GM18520 (cell line): ENCODE measurements around the gene CAMSAP1.

Experiments used
- ATAC-seq: cut with Tn5 transposase; IDR thresholded peaks from one replicate; pipeline ENCODE4 v1.9.1; 2021; ENCODE audit not compliant: unreplicated experiment

CAMSAP1 gene

DNA sequence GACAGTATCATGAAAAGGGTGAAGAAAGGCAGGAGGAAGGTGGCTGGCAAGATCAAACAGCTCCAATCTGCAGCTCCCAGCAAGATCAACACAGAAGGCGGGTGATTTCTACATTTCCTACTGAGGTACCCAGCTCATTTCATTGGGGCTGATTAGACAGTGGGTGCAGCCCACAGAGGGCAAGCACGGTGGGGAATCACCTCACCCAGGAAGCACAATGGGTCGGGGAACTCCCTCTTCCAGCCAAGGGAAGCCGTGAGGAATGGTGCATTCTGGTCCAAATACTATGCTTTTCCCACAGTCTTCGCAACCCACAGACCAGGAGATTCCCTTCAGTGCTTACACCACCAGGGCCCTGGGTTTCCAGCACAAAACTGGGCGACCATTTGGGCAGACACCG is 66.8 kb downstream of the CAMSAP1 start:
- ATAC-seq: no peak

DNA sequence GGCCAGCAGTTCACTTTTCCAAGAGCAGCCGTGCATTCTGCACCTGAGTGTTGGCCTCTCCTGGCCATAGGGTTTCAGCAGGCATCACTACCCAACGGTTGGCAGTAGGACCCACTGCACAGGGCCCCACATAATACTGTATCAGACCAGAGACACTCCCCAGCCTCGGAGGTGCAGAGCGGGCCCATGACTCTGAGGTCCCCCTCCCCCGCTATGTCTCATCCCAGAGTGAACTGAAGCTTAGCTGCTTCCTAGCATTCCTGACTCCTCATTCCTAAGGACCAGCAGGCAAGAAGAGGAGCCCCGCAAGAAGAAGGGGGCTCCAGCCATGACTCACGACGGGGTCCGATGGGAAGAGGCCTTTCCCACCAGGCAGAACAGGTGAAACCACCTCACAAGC is 67.2 kb downstream of the CAMSAP1 start:
- no peak for ATAC-seq

DNA sequence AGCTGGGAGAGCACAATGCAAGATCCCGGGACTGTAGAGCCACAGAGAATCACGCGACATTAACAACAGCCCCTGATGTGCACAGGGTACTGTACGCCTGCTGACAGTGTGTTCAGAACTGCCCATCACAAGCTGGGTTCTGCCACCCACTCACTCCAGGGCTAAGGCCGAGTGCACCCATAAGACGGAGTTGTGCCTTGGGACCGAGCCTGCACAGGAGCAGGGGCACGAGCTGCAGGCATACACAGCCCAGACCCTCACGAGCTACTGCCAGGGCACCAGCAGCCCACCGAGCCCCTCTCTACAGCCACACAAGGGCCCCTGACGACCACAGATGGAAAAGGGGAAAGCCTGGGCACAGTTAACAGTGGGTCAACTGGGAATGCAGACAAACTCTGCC is 67.8 kb downstream of the CAMSAP1 start:
- ATAC-seq: no peak

DNA sequence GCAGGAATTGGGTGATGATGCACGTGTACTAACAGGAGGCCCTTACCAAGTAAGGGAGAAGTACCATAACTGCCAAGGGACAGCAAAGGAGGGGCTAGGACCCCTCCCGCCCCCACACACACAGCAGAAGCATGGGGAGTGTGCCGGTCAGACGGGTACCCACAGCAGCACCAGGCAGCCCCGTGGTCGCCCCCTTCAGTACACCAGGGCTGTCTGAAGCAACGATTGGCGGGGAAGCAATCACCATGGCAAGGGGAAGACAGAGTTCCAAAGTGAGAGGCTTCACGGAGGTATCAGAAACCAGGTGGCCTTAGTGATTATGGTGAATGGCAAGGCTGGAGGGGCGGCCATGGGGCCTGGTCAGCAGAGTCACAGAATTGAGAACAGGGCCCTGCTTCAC is 72.2 kb downstream of the CAMSAP1 start:
- no peak for ATAC-seq

DNA sequence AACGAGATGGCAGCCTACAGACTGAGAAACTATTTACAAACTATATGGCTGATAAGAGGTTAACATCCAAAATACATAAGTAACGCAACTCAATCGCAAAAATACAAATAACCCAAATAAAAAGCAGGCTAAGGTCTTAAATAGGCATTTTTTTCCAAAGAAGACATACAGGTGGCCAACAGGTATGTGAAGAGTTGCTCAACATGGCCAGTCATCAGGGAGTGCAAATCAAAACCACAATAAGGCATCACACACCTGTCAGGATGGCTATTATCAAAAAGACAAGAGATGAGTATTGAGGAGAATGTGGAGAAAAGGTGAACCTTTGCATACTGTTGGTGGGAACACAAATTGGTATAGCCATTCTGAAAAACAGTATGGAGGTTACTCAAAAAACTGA is 73.5 kb downstream of the CAMSAP1 start:
- no peak for ATAC-seq

DNA sequence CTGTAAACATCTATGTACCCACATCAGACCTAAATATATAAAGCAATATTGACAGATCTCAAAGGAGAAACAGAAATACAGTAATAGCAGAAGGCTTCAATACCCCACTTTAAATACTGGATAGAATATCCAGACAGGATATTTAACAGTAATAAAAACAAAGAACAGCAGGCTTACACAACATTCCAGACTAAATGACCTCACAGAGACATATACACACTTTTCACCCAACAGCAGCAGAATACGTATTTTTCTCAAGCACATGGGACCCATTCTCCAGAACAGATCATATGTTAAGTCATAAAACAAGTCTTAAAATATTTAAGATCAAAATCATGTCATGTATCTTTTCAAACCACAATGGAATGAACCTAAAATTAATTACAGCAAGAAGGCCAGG is 76.8 kb downstream of the CAMSAP1 start:
- ATAC-seq: no peak

DNA sequence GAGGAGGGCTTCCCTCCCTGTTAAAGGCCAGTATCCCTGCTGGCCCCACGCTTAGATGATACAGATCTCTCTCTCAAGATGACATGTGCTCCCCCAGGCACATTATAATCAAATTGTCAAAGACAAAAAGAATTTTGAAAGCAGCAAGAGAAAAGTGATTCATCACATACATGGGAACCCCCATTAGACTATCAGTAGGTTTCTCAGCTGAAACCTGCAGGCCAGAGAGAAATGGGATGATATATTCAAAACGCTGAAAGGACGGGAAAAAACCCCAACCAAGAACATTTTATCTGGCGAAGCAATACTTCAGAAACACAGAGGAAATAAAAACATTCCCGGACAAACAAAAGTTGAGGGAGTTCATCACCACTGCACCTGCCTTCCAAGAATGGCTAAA is 78.7 kb downstream of the CAMSAP1 start:
- ATAC-seq: no peak

DNA sequence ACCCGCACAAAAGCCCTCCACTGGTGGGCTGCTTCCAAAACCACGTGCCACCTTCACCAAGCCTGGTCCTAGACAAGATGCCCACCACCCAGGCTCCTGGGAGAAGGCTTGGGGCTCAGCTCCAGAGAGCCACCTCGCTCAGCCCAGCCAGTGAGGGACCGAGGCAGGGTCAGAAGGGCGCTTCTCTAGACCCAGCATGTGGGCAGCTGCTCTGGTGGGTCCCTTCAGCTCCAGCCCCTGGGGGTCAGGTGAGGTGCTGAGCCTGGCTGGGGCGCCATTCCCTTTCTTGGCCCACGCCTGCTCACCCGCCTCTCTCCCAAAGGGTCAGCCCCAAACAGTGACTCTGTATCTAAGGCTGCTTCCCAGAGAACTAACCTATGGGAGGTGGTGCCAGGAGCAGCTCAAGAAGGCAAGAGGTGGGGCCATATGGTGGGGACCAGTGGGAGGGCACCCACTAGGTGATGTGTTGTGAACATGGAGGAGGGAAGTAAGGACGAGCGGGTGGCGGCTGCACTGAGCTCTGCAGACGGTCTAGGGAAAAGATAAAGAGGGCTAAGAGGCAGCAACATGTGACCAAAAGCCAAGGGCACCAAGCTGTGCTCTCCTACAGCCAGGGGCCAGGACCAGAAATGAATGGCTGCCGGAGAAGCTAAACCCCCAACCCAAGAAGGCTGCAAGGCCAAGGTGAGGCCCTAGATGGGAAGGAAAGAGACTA is 79.3 kb downstream of the CAMSAP1 start:
- no peak for ATAC-seq

DNA sequence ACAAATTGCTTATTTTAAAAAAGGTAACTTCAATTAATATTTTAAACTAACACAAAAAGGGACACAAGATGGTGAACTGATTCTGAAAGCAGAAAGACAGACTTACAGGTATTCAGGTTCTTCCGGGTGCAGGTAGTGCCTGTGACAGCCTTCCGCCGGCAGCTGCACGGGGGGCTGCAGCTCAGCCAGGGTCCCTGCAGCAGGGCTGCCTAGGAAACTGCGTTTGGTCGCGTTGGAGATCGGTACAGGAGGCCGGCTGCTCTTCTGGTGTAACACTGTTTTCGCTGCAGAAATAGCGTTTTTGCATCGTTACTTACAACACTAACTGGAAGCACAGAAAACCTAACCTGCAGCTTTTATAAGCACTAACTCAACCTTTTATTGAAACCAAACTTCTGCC is 80.0 kb downstream of the CAMSAP1 start:
- no peak for ATAC-seq

DNA sequence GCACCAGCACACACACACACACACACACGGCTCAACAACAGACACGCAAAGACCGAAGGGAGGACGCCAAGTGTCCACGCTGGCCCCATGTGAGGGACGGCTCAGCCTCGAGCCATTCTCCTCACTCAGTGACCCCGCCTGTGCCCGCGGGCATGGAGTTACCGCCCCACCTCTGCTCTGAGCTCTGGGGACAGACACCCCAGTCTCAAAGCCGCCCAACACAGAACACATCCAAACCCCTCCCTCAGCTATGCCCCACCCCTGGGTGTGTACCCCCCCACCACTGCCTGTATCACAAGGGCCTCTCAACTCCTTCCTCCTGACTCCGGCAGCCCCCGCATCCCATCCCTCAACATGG is 81.2 kb downstream of the CAMSAP1 start:
- no peak for ATAC-seq

DNA sequence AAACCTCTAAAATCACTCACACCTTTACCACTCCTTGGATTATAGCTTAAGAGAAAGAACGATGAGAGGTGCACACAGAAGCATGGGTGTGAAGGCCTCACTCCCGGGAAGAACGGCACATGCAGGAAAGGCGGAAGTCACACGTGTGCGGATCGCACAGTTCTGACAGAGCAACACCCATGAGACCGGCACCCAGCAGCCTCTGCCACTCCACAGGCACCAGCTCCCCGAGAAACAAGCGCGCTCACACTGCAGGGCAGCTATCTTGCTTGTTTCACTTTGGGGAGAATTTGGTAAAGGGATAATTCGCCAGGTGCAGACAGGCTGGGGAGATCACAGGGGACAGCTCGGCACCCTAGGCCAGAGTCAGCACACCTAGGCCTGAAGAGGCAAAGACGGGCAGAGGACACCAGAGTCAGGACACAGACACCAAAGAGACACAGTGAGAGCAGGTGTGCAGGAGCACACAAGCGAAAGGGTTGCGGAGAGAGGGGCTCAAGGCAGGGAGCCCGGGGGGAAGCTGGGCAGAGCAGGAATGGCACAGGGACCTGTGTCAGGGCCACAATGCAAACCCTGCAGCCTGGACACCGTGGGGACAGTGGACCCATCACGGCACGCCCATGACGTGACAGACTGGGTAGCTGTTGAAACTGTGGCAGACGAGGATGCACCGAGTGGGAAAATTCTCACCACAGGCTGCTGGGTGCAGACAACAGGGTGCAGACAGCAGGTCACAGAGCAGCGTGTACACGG is 81.7 kb downstream of the CAMSAP1 start:
- ATAC-seq: no peak

DNA sequence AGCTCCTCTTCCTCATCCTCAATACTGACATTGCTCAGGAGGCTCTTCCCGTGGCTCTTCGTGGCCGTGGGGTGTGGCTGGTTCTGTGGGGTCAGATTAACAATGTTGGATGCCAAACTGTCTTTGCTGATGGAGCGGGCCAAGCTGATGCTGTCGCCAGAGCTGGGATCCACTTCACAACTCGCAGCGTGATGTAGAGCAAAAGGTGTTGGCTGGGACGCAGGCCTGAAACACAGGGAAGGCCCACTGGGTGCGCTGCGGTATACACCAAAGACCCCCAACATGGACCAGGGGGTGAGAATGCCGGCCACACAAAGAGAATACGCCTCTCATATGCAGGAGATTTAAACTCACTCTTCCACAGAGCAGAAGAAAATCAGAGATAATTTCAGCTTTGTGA is 84.3 kb downstream of the CAMSAP1 start:
- ATAC-seq: no peak

DNA sequence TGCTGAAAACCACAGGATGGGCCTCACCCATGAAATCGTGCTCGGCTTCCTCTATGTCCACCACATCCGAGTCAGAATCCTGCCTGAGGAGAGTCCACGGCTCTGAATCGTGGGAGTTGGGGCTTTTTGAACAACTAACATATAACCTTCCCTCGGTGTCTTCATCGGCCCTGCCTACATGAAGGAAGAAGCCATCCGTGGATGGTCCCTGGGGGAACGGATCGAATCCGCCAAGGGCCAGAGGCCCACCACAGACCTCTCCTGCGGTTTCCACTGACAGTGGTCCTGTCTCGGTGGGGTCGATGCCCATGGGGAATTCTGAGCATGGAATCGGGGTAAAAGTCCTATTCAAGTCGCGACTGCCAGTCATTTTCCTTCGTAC is 85.0 kb downstream of the CAMSAP1 start:
- ATAC-seq: no peak

DNA sequence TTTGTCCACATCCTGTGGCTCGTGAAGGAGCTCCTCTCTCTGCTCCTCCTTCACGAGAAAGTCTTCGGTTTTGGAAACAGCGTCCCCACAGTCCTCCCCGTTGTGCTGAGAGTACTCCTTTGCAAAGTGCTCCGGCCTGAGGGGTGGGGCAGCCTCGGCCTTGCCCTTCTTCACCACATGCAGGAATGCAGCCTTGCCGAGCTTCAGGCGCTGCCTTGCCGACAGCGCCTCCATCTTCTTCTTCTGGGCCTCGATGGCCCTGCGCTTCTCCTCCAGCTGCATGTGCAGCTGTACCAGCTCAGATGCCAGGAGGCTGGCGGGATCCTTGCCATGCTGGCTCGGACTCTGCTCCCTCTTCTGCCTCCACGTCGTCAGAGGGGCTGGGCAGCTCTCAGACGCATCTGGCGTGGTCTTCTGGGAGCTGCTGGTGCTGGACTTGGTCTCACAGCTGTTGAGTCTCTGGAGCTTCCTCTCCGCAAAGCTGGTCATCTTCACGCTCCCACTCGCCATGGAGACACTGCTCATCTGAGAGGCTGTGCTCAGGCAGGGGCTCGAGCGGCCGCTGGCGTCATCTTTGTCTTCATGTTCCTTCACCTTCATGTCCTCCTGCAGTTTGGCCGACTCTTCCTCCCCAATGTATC is 85.5 kb downstream of the CAMSAP1 start:
- no peak for ATAC-seq

DNA sequence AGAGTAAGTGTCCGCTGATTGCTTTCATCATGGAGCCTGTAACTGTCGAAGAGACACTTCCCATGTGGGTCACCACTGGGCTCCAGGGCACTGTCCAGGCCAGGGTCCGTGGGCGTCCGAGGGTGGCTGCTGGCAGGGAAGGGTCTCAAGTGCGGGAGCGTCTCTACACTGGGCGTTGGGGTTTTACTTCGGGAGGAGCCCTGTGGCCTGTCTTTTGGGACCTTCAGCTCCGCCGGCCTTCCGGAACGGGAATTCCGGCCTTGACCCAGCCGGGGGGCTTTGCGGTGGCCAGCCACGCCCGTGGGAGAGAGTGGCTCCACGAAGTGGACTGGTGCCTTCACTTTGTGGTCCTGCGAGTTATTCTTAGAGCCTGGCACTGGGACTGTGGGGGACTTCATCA is 86.2 kb downstream of the CAMSAP1 start:
- no peak for ATAC-seq

DNA sequence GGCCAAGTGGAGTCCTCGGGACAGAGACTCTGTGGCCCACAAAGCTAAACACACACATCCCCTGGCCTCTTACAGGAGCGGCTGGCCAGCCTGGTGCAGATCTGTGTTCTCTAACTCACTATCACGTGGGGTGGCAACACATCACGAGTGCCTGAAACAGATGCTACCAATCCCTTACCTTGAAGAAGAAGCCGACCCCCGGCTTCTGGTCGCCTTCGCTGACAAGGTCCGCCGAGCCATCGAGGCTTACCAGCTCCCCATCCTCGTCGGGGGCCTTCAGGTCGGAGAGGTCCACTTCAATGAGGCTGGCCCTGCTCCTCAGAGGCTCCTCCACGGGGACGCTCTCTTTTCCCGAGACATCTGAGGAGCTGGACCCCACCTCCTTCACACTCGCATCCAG is 86.7 kb downstream of the CAMSAP1 start:
- no peak for ATAC-seq

DNA sequence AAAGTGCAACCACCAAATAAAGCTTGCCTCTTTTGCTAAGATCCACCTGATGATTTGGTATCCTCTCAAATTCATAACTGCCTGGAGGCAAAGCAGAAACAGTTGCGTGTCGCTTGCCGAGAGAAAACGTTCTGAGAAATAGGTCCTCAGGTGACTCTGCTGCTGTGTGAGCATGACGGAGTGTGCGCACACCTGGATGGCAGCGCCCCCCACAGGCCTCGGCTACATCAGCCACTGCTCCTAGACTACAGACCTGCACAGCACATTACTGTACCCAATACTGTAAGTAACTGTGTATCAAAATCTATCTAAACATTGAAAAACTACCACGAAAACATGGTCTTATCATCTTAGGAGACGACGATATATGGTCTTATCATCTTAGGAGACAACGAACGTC is 87.4 kb downstream of the CAMSAP1 start:
- no peak for ATAC-seq

DNA sequence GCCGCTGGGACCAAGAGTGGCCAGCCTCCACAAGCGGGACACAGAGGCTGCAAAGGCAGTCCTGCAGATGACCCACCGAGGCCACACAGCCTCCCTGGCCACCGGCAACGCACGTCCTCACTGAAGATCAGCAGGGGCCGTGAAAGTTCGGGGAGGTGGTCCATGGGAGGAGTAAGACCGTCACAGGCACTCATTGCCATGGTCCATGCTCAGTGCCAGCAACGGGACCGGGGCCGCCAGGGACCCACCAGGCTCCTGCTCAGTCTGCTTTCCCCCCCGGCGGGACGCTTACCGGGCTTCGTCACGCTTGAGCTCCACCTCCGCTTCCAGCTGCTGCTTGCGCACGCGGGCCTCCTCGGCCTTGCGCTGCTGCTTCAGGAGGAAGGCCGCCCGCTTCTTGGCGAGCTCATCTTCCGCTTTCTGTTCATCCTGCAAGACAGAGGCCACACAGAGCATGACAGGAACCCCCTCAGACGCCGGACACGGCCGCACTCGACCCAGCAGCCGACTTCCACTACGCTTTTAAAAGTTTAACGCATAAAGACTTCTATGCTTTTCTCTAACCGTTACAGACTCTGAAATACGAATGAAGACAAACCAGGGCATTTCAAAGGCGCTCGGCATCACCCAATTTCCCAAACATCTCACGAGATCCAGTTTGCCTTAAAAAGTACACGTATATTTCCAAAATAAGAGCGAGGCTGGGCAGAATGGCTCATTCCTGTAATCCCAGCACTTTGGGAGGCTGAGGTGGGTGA is 88.4 kb downstream of the CAMSAP1 start:
- no peak for ATAC-seq

DNA sequence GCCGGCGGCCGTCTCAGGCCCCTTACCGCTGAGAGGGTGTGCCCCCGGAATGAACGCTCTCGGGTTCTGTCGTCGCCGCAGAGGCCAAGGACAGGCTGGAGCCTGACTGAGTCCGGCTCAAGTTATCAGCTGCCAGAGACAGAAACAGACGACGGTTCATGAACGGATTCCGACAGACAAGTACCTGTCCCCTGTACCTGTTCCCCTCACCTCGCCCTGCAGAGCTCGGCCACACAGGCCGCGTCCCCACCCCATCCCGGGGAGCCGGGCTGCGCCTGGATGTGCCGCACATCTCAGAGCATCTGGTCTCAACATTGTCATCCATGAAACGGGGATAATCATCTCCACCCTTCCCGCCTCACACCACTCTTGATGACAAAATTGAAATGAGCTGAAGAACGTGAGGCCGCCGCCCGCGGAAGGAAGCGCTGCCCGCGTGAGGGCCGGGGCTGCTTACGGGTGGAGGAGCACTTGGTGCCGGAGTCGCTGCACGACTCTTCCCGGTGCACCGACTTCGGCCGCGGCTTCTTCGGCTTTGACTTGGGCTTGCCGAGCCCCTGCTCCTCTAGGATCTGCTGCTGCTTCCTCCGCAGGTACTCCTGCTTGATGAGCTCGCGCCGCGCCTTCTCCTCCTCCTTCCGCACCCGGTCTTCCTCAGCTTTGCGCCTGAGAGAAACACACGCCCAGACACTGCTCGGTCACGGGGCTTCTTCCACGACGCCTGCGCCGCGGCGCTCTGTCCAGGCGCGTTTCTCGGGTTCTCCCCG is 89.2 kb downstream of the CAMSAP1 start:
- no peak for ATAC-seq

DNA sequence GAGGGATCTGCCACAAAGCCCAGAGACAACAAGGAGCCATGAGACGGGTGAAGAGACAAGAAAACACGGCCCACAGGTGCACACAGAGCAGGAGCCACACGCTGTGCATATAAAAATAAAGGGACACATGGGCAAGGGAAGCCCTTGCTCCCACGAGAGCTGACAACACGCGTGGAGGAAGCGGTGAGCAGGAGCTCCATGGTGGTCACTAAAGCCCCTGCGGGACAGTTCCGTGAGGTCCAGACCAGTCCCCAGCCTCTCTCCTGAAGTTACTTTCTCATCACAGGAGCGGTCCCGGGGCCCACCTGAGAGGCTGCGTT is 90.7 kb downstream of the CAMSAP1 start:
- ATAC-seq: no peak
